PC-3 (cell line): Measurements from ENCODE around the gene GALNT15. TPM values are rescaled to one million over a fixed set of nuclear protein-coding genes. Genes with fewer than 3 reads are reported as not detected.

Experiments used
- ATAC-seq: fragments of 200-7000 bp; cut with Tn5 transposase; 2 replicates; pipeline ENCODE4 v1.9.1; 2020; ENCODE audit warnings: mild to moderate bottlenecking, moderate library complexity
- BruUV-seq: library from RNA; stranded (reverse); fragments of 400-500 nt; replicated peaks from 2 replicates; lab custom pipeline; 2021; lab: Mats Ljungman, UMichigan
- CTCF ChIA-PET: fragments of 300-600 bp; sonication (Branson Sonifier 250); formaldehyde crosslinking; loops from one replicate; lab custom pipeline; 2022; ENCODE audit warnings: antibody characterized with exemption; lab: Charles Lee
- POLR2A ChIA-PET: fragments of 300-600 bp; sonication (Branson Sonifier 250); formaldehyde crosslinking; loops from one replicate; lab custom pipeline; 2022; ENCODE audit warnings: antibody characterized with exemption; ENCODE audit not compliant: unreplicated experiment; lab: Charles Lee
- DNase-seq: peaks from one replicate; pipeline ENCODE4 v3.0.0-alpha.2; 2015
- H2AFZ ChIP-seq: fragments of 300-600 bp; sonication (generic); 2 replicates; pipeline ENCODE4 v1.6.0; 2016; ENCODE audit warnings: antibody characterized with exemption, low read length
- H3F3A ChIP-seq: fragments of 300-600 bp; sonication (generic); one replicate; pipeline ENCODE4 v1.6.0; 2017; ENCODE audit warnings: antibody characterized with exemption, low read length, control low read depth, mild to moderate bottlenecking; ENCODE audit not compliant: unreplicated experiment
- H3K27ac ChIP-seq: fragments of 300-600 bp; sonication (generic); 2 replicates; pipeline ENCODE4 v1.5.1; 2016; ENCODE audit warnings: mild to moderate bottlenecking, low read length
- H3K27me3 ChIP-seq: fragments of 300-600 bp; sonication (generic); 2 replicates; pipeline ENCODE4 v1.6.1; 2016; ENCODE audit warnings: low read length, mixed read lengths
- H3K36me3 ChIP-seq: fragments of 300-600 bp; sonication (generic); 2 replicates; pipeline ENCODE4 v1.6.1; 2016; ENCODE audit warnings: low read depth, mixed run types, low read length, mixed read lengths
- H3K4me1 ChIP-seq: fragments of 300-600 bp; sonication (generic); 2 replicates; pipeline ENCODE4 v1.5.1; 2016; ENCODE audit warnings: low read length; ENCODE audit not compliant: insufficient read depth
- H3K4me2 ChIP-seq: fragments of 300-600 bp; sonication (generic); 2 replicates; pipeline ENCODE4 v1.6.0; 2016; ENCODE audit warnings: low read length
- H3K4me3 ChIP-seq: fragments of 300-600 bp; sonication (generic); 2 replicates; pipeline ENCODE4 v1.5.1; 2016; ENCODE audit warnings: mild to moderate bottlenecking, low read length, mixed read lengths
- H3K79me2 ChIP-seq: fragments of 300-600 bp; sonication (generic); 2 replicates; pipeline ENCODE4 v1.6.1; 2017; ENCODE audit warnings: low read length, mixed read lengths
- H3K9ac ChIP-seq: fragments of 300-600 bp; sonication (generic); 2 replicates; pipeline ENCODE4 v1.6.0; 2016; ENCODE audit warnings: mild to moderate bottlenecking, low read length
- H3K9me2 ChIP-seq: fragments of 300-600 bp; sonication (generic); replicated peaks from 2 replicates; pipeline ENCODE4 v1.6.1; 2016; ENCODE audit warnings: mixed run types, low read length, mixed read lengths
- H3K9me3 ChIP-seq: fragments of 300-600 bp; sonication (generic); 2 replicates; pipeline ENCODE4 v1.6.1; 2016; ENCODE audit warnings: low read length, mixed read lengths
- H4K20me1 ChIP-seq: fragments of 300-600 bp; sonication (generic); 2 replicates; pipeline ENCODE4 v1.6.1; 2016; ENCODE audit warnings: low read length, mixed read lengths
- EZH2 ChIP-seq: fragments of 300-600 bp; sonication (generic); IDR thresholded peaks from one replicate; pipeline ENCODE4 v1.6.1; 2017; ENCODE audit warnings: antibody characterized with exemption, mild to moderate bottlenecking, low read length; ENCODE audit not compliant: unreplicated experiment
- EZH2phosphoT487 ChIP-seq: fragments of 300-600 bp; sonication (generic); IDR thresholded peaks from 2 replicates; pipeline ENCODE4 v1.6.1; 2018; ENCODE audit warnings: mild to moderate bottlenecking, antibody characterized with exemption, low read length, borderline replicate concordance
- intact Hi-C: fragments of 100-400 bp; cut with micrococcal nuclease; formaldehyde crosslinking; loops from 2 replicates; pipeline ENCODE4 v1.9.0; 2023
- total RNA-seq: library from RNA; depleted of rRNA; stranded (reverse); fragments of >200 nt; gene quantifications from 2 replicates; pipeline ENCODE4 v1.2.3, GENCODE V29; 2014
- TF ChIP-seq, protein P1 (sequence below): fragments of 300-600 bp; sonication (generic); conservative IDR thresholded peaks from 2 replicates; pipeline ENCODE4 v1.5.1; 2017; ENCODE audit warnings: antibody characterized with exemption, low read depth, mild to moderate bottlenecking, low read length

The GALNT15 gene
- total RNA-seq, 1 experiment from 2014 or later: not detected

DNA sequence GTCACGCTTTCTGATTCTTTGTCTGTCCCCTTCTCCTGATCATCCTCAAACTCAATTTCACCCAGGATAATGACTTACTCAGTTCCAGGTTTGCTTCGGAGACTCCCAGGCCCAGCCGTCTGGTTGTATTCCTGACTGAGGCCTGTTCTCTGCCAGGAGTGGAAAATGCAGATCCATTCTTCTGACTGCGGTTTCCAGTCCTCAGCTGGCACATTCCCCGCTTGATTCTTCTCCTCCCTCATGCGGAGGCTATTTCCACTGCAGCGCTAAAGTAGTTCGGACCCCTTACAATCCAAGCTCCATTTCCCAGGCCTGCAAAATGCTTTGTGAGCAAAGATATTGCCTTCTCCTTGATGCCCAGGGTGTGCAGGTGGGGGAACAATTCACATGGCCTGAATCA lies 47.2 kb upstream of the GALNT15 start:
- no peak overlapping the region for H3K4me2 ChIP-seq
- no peaks in the 10 kb centered on the region for H3K9me2 ChIP-seq
- no peak overlapping the region for H3K4me3 ChIP-seq
- ATAC-seq (no peak), DNase-seq (no peak)
- TF ChIP-seq EZH2phosphoT487 (no peak), EZH2 (no peak)
- TF ChIP-seq, protein P1, sequence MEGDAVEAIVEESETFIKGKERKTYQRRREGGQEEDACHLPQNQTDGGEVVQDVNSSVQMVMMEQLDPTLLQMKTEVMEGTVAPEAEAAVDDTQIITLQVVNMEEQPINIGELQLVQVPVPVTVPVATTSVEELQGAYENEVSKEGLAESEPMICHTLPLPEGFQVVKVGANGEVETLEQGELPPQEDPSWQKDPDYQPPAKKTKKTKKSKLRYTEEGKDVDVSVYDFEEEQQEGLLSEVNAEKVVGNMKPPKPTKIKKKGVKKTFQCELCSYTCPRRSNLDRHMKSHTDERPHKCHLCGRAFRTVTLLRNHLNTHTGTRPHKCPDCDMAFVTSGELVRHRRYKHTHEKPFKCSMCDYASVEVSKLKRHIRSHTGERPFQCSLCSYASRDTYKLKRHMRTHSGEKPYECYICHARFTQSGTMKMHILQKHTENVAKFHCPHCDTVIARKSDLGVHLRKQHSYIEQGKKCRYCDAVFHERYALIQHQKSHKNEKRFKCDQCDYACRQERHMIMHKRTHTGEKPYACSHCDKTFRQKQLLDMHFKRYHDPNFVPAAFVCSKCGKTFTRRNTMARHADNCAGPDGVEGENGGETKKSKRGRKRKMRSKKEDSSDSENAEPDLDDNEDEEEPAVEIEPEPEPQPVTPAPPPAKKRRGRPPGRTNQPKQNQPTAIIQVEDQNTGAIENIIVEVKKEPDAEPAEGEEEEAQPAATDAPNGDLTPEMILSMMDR: no peak
- no peaks in the 10 kb centered on the region for H3K9me3 ChIP-seq
- no peaks in the 10 kb centered on the region for H3K36me3 ChIP-seq
- intact Hi-C loops: no loop called here
- no peaks in the 10 kb centered on the region for H3K27me3 ChIP-seq
- no peaks in the 10 kb centered on the region for H3F3A ChIP-seq
- H2AFZ ChIP-seq: no peak overlapping the region
- no peak overlapping the region for H3K9ac ChIP-seq
- ChIA-PET POLR2A (no interaction called here), CTCF (no interaction called here)
- BruUV-seq: no TSS peak
- no peaks in the 10 kb centered on the region for H3K79me2 ChIP-seq
- no peak overlapping the region for H3K27ac ChIP-seq
- peaks cover 18% of the 10 kb centered on the region for H3K4me1 ChIP-seq
- H4K20me1 ChIP-seq: no peaks in the 10 kb centered on the region

DNA sequence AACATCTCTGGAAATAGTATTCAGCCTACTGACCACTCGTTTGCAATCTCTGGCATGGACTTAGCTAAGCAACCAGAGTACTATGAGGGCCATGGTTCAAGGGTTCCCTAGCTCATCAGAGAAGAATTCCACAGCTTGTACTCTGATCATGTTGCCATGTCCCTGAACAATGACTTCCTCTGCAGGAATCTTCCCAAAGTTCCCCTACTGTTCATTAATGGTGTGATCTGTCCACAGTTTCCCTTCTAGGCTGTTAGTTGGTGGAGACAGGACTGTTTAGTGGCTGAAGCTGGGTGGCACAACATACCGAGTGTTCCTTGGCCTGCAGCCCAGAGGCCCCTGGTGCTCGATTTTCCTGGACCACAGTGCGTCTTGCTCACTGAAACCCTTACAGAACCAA lies 44.4 kb upstream of the GALNT15 start:
- no peak overlapping the region for H3K4me2 ChIP-seq
- ATAC-seq (no peak), DNase-seq (no peak)
- CTCF ChIA-PET: no interaction called here
- H3K9me2 ChIP-seq: no peaks in the 10 kb centered on the region
- H3K36me3 ChIP-seq: no peaks in the 10 kb centered on the region
- BruUV-seq: no TSS peak
- intact Hi-C loops: no loop called here
- TF ChIP-seq EZH2phosphoT487 (no peak), EZH2 (no peak)
- TF ChIP-seq, protein P1: no peak
- H3K79me2 ChIP-seq: no peaks in the 10 kb centered on the region
- H3K4me3 ChIP-seq: no peak overlapping the region
- H3F3A ChIP-seq: no peaks in the 10 kb centered on the region
- no peaks in the 10 kb centered on the region for H3K9me3 ChIP-seq
- H3K27me3 ChIP-seq: no peaks in the 10 kb centered on the region
- H4K20me1 ChIP-seq: no peaks in the 10 kb centered on the region
- H3K9ac ChIP-seq: no peak overlapping the region
- no peak overlapping the region for H3K27ac ChIP-seq
- POLR2A ChIA-PET: no interaction called here
- no peak overlapping the region for H2AFZ ChIP-seq
- H3K4me1 ChIP-seq: peaks cover 6% of the 10 kb centered on the region

DNA sequence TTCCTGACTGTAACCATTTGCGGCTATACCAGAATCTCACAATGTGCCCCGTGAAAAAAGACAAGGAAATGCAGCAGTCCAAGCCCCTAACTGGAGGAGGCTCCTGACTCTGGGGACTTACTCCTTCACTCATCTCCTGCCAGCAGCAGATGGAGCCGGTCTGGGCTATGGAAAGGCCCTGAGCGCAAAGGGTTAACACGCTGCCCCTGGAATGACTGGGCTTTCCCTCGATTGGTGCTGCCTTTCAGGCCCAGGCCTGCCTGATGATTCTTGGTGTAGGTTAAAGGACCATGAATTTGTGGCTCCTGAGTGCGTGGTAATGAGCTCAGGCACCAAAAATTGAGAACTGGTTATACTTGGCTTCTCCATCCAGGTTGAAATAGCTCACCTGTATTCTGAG lies 42.3 kb upstream of the GALNT15 start:
- Histone ChIP-seq H3K9me2 (no peaks in the 10 kb centered on the region), H3K4me3 (no peak overlapping the region), H2AFZ (no peak overlapping the region), H3K9me3 (no peaks in the 10 kb centered on the region), H4K20me1 (no peaks in the 10 kb centered on the region), H3K27me3 (no peaks in the 10 kb centered on the region), H3K27ac (no peak overlapping the region), H3K4me1 (no peaks in the 10 kb centered on the region), H3K9ac (no peak overlapping the region), H3F3A (no peaks in the 10 kb centered on the region), H3K4me2 (no peak overlapping the region), H3K79me2 (no peaks in the 10 kb centered on the region), H3K36me3 (no peaks in the 10 kb centered on the region)
- TF ChIP-seq EZH2phosphoT487 (no peak), EZH2 (no peak)
- TF ChIP-seq, protein P1: no peak
- intact Hi-C loops: no loop called here
- CTCF ChIA-PET: no interaction called here
- DNase-seq: no peak
- POLR2A ChIA-PET: no interaction called here
- no TSS peak for BruUV-seq
- no peak for ATAC-seq
